NCI-H82 treated with DMSO at 0.1 percent for 48 hours (cell line): ENCODE measurements around the gene GGT6.

Experiments
- DNase-seq: peaks from one replicate; lab custom pipeline; 2025; ENCODE audit not compliant: unreplicated experiment; lab: John Stamatoyannopoulos, UW

GGT6 gene

DNA sequence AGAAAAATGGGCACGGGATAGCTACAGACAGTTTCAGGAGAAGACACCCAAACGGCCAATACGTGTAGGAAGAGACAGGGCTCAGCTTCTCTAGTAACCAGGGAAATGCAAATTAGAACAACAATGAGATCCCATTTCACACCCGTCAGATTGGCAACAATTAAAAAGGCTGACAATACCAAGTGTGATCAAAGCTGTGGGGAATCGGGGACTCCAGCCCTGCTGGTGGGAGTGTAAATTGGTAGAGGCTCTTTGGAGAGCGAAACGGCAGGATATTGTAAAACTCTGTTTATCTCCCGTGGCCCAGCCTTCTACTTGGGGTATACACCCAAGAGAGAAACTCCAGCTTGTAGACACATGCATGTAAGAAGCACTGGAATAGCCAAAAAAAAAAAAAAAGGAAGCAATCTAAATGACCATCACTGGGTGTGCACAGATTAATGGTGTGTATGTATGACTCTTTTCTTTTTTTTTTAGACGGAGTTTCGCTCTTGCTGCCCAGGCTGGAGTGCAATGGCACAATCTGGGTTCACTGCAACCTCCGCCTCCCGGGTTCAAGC, 32.7 kb downstream of the GGT6 start:
- no peak for DNase-seq

DNA sequence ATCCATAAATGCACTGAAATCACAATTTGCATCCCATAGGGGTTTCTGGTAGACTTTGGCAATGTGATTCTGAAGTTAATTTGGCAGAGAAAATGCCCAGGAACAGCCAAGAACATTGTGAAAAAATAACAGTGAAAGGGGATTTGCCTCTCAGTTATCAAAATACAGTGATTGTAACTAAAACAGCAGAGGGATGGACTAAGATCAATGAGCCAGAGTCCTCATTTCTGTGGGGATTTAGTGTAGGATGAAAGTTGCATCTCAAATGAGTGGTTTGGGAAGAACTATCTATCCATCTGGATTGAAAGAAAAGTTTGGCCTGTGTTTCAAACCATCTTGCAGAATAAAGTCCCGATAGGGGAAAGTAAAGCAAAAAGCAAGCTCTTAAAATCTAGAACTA, 33.2 kb downstream of the GGT6 start:
- DNase-seq = no peak

DNA sequence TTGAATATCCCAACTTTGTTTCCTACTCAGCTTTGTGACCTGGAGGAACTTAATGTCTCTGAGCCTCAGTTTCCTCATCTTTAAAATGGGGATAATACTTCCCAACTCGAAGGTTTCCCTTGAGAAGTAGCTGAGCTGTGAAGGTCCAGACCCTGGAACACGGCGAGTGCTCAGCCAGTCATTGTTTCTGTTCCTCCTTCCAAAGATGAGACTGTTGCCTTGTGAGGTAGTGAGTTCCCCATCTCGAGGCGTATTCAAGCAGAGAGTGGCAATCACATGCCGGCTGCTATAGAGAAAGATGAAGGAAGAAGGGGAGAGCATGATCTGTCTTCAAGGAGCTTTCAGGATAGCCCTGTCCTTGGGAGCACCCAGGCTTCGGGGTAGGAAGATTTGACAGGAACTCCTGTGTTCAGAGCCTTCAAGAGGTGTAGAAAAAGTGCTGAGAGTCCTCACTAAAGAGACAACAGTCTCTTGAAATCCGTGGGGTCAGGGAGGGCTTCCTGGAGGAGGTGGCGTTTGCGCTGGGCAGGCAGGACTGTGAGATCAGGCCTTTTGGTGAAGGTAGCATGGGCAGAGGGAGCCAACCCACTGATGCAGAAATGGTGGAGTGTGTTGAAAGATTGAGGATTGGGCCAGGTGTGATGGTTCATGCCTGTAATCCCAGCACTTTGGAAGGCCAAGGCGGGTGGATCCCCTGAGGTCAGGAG, 34.5 kb downstream of the GGT6 start:
- no peak for DNase-seq

DNA sequence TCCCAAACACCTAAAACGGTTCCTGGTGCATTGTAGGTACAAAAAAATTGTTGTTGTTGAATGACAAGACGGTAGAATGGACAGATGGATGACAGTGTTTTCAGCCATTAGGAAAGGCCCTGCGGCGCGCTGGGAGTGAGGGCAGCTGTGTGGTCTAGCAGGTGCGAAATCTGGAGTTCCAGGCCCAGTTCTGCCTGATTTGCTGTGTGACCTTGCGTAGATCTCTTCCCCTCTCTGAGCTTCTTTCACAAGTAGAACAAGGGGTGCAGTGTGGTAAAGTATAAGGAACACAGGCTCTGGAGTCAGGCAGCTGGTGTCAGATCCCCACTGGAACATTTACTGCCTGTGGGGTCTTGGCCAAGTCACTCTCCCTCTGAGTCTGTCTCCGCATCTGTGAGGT, 36.4 kb downstream of the GGT6 start:
- no peak for DNase-seq

DNA sequence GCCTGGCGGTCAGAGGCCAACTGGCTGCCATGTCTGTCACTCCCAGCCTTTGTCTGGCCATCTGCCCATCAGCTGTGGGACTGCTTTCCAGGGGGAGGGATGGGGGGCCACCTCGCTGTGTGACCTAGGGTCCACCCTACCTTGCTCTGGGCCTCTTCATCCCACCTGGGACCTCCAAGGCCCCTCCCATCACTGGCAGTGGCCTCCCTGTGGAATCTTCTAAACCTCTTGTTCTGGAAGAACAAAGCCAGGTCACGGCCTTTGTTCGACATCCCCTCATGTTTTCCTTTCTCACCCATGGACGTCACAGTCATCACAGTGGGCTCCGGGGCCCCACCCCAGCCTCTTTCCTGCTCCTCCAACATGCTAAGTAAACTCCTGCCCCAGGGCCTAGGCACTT, 37.7 kb downstream of the GGT6 start:
- no peak for DNase-seq

DNA sequence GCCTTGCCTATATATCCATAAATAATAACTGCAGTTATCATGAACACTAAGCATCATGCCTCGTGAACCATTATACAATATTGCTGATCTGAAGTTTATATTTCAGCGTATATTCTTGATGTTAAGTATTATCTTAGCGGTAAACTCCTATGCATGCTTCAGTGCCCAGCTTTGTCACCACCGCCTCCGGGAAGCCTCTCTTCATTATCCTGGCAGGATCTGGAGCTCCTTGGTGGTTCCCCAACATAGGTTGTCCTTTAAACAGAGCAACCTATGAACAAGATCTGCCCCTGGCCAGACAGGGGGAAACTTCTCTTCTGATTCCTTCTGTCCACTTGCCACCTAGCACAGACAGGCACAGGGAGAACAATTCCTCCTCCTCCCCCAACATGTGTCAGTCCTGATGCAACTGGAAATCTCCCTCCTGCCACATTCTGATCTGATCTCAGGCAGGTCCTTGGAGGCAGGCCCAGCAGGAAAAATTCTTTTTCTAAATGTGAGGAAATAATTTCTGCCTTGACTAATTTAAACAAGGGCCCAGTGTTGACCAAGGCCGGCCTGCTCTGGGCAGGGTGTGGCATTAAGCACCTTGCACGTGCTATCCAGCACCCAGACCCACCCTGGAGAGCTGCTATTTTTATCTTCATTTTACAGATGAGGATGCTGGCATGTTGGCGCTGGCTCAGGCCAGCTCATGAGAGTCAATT, 39.3 kb downstream of the GGT6 start:
- no peak for DNase-seq

DNA sequence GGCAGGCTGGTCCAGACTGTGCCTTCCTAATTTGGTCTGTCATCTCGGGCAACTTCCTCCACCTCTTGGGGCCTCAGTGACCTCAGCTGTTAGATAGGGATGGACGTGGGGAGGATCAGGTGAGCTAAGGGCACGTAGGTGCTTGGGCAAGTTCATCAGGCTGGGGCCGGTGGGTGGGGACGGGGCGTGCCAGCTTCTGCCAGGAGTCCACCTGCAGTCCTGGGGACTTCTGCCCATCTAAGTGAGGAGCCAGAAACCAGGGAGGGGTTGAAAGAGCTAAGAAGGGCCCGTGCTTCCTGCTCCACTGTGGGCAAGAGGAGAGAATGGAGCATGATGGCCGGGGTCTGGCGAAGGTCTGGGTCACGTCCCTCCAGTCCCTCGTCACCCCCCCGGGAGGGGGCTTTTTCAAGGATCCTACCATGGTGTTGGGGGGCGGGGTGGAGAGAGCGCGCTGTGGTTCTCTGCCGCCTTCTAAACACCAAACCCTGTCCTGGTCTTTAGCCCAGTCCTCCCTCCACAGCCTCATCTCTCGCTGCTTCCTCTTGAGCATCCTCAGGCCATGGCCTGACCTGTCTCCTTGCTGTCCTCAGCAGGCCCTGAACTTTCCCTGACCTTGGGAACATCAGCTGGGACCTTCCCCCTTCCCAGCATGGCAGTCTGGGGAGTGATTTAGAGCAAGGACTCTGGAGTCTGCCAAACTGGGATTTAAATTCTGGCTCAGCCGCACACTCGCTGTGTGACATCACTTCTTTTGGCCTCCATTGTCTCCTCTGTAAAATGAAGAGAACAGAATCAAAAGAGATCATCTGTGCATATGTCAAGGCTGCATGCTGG, 40.1 kb downstream of the GGT6 start:
- no peak for DNase-seq

DNA sequence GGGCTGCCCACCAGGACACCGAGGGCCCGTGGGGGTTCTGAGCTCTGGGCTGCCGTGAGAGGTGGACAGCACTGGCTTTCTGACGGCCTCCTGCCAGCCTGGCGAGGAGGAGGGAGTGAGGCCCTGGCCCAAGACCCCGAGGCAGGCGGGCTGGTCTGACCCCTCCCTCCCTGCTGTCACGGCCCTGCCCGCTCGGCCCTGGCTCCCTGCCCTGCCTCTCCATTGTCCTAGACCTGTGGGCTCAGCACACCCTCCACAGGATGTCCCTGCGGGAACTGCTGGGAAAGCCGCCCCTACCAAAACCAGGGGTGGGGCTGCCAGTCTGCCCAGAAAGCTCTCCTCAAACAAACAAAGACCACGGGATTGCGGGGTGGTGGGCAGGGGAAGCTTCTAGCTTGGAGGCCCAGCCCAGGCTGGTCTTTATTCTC, 41.0 kb downstream of the GGT6 start:
- DNase-seq = no peak

DNA sequence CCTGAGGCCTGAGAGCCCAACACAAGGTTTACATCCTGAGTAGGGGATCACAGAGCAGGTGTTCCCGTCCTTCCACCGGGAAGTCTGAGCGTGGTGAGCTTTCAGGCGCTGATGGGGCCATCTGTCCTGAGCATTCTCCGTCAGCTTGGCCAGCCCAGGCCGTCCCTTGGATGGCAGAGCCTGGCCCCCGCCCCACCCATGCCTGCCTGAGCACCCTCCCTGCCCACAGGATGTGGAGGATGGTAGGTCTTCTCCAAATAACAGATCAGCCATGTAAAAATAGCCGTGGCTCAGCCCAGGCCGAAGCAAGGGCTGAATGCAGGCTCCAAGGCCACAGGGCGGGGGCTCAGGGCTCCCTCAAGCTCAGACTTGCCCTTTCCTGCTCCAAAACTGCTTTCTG, 41.5 kb downstream of the GGT6 start:
- DNase-seq = no peak

DNA sequence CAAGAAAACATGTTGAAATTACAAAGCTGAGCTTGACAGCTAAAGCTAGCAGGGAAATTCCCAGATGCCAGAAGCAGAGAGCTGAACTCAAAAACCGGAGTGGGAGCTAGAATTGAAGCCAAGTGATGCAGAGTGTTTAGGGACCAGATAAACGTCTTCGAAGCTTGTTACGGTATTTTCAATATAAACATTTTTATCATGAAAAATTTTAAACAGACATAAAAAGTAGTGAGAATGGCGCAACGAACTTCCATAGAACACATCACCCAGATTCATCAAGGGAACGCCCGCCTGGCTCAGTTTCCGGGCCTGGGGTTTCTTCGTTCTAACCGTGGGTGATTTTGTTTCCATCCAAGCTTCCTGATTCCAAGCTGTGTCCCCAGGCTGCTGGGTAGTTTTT, 43.6 kb downstream of the GGT6 start:
- no peak for DNase-seq

DNA sequence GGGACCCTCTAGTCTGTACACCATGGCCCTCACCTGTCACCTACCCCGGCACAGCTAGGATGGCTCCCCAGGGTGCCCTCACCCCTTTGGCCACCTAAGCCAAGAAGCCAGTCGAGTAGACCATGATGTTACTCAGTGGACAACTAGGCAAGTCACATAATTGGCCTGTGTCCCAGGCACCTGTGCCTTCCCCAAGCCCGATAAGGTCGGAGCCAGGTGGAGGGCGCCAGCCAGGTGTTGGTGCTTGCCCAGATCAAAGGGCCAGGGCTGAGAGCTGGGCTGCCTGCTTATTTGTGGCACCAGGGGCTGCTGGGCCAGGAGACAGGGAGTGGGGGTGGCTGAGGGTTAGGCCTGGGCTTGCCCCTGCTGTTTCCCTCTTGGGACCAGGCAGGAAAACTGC, 44.9 kb downstream of the GGT6 start:
- DNase-seq = no peak

DNA sequence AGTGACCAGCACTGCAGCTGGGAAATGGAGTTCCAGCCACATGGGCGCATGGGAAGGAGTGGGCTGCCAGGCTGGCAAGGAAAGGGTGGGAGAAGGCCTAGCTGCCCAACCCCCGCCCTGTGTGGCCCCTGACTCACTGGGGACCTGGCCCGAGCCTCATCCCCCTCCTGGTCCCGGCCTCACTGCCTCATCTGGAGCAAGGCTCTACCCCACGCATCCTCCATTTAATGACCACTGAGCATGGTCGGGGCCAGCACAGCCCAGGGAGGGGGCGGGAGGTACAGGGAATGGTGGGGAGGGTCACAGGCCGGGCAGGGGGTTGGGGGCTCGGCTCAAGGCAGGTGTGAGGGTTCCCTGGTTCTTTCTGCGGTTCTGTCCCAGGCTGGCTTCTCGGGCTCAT, 45.6 kb downstream of the GGT6 start:
- no peak for DNase-seq

DNA sequence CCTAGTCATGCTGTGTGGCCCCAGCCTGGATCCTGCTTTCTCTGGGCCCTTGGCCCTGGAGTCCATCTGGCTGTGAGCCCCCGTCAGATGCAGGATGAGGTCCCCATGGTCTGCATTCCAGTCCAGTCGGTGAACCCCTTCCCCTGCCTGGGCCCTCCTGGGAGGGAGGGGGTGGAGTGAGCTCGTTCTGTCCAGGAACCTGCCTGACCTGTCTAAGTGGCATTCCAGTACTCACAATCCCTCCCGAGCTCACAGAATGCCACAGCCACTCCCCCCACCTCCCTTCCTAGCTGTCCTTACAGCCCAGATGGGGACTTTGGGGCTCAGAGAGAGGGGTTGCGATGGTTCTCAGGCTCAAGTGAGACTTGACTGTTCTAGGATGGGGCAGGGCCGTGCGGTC, 46.2 kb downstream of the GGT6 start:
- DNase-seq = no peak

DNA sequence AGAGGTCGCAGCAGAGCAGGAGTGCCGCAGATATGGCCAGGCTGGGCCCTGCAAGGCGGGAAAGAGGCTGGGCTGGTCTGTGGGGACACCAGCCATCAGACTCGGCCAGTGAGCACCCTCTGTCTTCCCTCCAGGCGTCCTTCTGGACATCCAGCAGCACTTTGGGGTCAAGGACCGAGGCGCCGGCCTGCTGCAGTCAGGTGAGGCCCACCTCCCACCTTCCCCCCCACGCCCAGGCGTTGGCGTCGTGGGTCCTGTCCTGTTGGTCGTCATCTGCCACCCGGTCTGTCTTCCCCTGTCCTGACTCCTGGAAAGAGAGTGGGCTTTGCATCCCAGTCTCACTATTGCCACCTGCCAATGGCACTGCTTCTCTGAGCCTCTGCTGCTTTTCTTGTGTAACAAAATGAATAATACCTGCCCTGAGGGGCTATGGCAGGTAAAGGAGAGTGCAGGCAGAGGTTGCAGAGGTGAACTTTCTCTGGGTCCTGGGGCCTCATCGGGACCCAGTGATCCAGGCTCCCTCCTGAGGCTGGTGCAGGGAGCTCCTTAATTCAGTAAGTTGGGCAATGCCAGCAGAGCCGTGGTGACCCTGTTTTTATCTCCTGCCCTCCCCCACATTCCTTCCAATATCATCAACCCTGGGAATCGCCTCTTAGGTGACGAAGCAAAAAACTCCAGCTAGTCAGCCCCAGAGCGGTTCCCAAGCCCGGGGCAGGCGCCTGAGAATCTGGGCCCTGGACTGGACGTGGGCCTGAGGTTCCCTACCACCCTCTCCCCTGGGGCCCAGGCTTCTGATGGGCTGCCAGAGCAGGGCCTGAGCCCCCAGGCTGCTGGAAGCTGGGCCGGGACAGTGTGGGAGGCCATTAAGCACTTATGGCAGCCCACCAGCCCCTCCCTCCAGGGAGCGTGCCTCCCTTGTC, 47.0 kb downstream of the GGT6 start:
- no peak for DNase-seq

DNA sequence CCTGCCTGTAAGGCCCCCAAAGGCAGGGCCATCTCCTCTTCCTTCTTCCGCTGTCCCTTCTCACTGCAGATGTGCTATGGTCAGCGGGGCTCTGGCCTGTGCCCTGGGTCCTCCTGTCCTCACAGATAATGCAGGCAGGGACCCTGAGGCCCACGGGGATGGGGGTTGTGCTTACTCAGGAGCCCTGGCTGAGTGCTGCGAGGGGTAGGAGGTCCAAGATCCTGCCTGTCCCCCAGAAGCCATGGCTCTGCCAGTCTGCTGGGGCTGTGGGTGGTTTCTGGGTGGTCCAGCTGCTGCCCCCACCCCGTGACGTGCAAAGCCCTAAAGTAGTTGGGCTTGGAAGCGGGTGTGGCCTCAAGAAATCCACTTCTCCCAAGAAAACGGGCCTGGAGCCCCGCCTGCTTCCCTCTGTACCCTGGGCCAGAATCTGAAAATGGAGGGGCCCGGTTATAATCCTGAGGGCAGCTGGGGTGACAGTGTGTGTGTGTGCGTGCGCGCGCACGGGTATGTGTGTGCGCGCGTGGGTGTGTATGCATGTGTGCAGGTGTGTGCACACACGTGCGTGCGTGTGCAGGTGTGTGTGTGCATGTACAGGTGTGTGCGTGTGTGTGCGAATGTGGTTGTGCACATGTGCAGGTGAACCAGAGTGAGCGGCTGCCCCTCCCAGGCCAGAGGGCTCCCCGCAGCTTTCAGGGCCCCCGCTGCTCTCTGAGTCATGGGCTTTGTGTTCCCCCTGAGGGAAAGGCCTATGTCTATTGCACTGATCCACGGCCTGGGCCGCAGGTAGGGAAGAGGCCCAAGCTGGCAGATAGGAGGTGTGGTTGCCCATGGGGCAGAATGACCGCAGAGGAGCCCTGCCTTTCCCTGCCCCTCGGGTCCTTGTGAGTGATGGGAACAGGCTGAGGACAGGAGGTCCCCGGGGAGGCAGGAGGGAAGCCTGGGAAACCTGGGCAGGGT, 47.9 kb downstream of the GGT6 start:
- DNase-seq = no peak

DNA sequence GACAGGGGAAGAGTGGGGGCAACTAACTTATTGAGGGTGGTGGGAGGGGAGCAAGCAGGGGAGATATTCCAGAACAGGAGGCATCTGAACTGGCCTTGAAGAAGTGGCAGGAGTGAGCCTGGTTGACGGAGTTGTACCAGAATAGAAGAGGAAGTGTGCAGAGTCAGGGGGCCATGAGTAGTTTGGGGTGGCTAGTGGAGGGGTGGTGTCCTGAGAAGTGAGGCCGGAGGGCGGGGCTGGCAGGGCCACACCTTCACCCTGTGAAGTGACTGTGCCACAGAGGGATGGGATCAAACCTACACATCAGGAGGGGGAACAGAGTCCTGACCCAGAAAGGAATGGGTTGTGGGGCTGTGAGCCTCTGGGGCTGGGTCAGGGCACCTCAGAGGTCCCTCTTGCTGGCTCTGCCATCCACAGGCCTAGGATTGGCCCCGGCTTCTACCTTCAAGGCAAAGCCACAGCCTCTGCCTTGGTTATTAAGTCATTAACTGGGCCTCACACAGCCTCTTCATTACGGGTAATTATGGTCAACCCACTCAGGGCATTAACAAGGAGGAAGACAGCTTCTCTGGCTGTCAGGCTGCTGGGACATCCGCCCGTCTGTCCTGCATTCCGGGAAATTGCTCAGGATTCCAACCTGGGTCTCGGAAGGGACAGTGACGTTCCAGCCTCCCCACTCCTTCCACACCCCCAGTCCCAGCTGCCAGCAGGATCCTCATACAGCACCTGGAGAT, 49.0 kb downstream of the GGT6 start:
- DNase-seq = no peak

DNA sequence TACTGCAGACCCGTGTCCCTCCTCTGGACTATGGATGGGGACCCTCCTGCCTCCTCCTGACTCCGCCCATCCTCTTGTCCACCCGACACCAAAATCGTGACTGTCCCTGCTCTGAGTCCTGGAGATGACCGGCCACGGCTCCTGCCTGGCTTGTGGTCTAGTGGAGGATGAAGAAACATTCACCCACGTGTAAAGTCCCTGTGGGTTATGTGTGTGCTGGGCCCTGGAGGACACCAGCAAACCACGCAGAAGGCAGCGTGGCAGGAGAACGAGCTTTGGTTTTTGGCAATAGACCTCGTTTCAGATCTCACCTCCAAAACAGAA, 49.8 kb downstream of the GGT6 start:
- no peak for DNase-seq

DNA sequence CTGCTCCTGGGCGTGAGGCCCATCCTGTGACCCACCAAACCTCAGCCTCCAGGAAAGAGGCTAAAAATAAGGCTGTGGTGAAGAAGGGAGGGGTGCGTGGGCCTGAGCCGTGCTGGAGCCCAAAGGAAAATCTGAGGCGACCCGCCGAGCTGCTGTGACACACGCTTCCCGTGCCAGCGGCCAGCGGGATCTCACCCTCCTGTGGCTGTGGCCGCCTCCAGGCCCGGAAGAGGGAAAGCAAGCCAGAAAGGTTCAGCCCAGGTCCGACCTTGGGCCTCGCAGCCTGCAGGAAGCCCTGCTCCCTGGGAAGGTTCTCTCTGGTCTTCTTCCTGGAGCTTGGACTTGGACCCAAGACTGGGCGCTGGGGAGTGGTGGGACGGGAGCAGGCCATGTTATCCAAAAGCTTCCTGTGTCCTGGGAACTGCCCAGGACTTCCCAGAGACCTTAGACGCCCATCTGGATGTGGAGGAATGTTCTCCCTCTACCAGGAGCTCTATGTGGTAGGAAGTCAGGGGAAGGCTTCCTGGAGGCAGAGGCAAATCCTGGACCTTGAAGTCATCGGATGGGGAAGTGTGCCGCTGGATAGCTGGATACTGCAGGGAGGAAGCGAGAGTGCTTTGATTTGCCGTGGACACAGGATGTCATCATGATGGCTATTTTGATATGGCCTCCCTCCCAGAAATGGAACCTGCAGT, 50.3 kb downstream of the GGT6 start:
- no peak for DNase-seq
